NCI-H460 (cell line): ENCODE results near the gene SMYD2. TPM values are rescaled to one million over a fixed set of nuclear protein-coding genes. Genes with fewer than 3 reads are reported as not detected.

Experiments
- DNase-seq: peaks from one replicate; pipeline ENCODE4 v3.0.0-alpha.2; 2016; ENCODE audit warnings: low read depth; ENCODE audit errors: extremely low read depth
- total RNA-seq: library from RNA; depleted of rRNA; stranded (reverse); fragments of >200 nt; shearing (Covaris generic); gene quantifications from 2 replicates; pipeline ENCODE4 v1.2.3, GENCODE V29; 2014

The SMYD2 gene
- total RNA-seq, 1 experiment from 2014 or later = 52.8 TPM

- no peak for DNase-seq
These were observed 19.3 kb downstream of the SMYD2 start for GRCh38 chr1:214300149-214300780.

DNA sequence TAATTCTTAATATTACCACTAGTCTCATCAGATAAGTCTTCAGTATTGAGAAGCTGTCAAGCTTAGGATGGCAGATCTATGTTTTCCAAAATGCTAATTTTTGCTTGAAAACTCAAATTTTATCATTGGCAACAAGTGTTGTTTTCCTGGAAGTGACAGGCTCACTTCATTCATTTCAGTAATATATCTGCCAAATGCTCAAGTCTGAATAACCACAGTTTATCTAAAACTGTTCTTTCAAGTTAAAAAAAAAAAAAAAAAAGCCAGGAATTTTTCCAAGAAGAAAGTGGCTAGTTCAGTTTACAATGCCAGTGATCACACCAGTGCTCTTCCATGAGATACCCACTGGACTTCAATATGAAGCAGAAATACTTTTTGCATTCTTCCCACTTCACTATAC, 20.6 kb downstream of the SMYD2 start:
- no peak for DNase-seq

DNA sequence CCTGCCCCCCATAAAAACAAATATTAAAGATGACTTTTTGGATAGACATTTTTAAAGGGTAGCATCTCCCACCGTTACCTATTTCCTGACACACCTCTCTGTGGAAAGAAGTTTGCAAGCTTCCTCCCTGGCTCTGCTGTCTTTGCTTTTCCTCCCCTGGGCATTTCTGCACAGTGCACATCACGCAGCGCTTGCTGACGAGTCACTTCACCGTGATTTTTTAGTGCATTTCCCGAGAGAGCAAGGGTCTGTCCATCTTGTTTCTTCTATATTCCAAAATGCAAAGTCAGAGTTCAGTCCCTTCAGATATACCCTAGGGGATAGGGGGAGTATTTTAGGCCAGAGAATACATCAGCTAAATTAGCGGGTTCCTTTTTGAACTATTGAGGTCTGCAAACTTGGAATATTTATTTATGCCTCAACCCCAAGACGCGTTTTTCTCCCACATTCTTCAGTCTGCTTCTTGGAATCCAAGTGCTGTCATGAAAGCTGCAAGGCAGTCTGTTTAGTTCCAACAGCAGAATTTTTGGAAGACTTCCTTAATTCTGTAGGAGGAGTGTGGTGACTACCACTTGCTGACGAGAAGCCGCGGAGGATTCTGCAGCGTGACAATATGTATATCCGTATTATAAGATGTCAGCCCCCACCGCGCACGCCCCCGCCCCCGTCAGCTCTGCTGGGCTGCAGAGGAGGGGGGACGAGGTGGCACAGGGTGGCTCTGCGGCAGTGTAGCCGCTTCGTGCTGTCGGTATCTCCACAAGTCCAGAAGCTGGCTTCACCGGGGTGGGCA, 22.4 kb downstream of the SMYD2 start:
- DNase-seq = no peak

DNA sequence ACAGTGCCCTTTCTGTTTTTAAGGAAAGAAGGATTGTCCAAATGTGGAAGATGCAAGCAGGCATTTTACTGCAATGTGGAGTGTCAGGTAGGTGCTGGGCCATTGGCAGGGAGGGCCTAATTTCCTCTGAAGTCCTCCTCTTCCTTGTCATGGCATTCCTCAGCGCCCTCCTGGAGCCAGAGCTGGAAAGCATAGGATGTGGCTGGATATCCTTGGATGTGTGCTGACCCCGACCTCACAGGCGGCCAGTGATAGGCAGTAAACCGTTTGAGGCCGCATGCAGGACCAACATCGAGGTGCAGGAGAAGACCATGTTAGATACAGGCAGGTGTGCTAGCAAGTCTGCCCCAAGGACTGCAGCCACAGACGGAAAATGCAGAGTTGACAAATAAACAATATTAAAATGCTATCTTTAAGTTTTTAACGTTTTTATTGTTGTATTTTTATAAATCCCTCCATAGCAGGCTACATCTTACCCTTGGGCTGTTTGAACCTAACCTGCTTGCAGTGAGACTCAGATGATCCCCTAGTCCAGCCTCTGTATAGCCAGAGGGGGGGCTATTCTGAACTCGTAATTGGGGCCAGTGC, 24.3 kb downstream of the SMYD2 start:
- no peak for DNase-seq

- DNase-seq = no peak
These were observed 25.3 kb downstream of the SMYD2 start for GRCh38 chr1:214306269-214306668.

DNA sequence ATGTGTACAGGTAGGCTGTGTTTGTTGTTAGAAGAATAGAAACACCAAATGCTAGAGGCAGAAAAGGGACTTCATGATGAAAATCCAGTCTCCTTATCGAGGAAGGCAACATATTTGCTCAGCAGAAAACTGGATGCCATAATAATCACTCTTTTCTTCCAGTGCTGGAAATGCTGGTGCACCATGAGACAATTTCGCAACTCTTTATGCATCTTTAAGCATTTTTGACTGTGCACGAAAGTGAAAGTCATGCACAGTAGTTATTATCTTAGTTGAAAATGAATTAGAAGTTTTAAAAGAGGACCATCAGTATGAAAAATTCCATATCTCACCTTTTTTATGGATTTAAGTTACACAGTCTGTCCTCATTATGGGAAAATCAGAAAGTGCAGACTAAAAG, 29.1 kb downstream of the SMYD2 start:
- no peak for DNase-seq

- no peak for DNase-seq
These were observed 30.1 kb downstream of the SMYD2 start for GRCh38 chr1:214310777-214311690.

GRCh38 chr1:214312530-214313051, 31.6 kb downstream of the SMYD2 start:
- DNase-seq = no peak

GRCh38 chr1:214314178-214314843, 33.4 kb downstream of the SMYD2 start:
- no peak for DNase-seq

- DNase-seq = no peak
These were observed 35.6 kb downstream of the SMYD2 start for GRCh38 chr1:214316593-214316992.

DNA sequence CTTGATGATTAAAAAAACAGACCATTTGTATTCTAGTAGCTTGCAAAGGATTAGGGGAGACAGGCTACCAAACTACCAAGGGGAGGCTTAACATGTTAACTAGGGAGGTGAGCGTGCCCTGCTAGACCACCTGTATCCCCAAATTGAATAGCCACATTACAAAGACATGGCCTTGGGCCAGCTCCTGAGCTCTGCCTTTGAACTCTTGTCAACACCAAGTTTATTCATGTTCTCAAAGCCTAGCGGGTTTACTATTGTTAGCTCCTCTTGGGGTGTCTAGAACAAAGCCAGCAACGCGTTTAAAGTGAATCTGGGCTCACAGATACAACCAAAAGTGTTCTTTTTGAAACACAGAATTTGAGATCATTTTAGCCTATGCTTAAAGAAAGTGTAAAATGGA, 36.3 kb downstream of the SMYD2 start:
- no peak for DNase-seq

DNA sequence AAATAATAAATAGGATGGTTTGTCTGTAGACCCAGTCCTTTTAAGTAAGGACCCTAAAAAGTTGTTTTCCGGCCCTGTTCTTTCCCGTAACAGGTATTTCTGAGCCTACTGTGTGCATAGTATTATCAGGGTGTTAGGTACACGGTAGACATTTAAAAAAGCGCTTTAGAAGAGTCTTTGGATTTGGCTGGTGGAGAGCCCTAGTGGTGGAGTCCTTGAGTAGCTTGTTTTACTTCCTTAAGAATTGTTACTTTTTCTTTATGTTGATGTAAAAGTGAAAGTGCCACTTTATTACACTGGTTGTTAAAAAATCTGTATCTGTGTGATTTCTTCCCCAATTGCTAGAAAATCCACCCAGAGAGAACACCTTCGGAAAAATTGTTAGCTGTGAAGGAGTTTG, 36.8 kb downstream of the SMYD2 start:
- DNase-seq = no peak

- DNase-seq = no peak
These were observed 37.4 kb downstream of the SMYD2 start for GRCh38 chr1:214318356-214318755.

- no peak for DNase-seq
These were observed 38.2 kb downstream of the SMYD2 start for GRCh38 chr1:214318956-214319736.

GRCh38 chr1:214319938-214320337, 39.0 kb downstream of the SMYD2 start:
- no peak for DNase-seq

DNA sequence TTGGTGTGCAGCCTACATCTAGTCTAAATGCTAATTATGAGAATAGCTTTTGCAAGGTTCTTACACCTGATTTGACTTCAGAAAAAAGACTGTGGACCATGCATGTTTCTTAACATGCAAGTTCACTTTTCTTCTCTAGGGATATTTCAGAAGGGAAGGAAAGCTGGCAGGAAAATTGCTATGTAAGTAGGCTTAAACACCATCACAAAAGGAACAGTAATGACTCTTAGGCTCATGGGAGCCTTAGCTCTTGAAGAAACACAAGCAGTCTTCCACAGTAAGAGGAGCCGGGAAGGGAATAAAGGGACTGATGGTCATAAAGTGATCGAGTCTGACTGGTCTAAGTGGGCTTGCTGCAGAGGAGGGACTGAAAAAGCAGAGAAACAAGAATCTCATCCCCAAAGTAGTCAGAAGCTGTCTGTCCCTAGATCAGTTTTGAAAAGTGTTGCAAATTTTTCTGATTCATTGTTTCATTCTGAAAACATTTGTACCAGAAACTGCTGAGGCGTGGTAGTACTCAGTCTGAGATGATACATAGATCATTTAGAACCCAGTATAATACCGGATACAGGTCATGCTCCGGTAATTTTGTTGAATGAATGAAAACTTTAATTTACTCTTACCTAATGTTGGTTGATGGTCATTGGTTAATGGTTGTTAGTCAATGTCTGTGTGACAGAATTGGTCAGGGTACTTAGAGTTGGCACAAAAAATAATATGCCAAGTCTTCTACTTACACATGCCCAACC, 40.9 kb downstream of the SMYD2 start:
- no peak for DNase-seq

DNA sequence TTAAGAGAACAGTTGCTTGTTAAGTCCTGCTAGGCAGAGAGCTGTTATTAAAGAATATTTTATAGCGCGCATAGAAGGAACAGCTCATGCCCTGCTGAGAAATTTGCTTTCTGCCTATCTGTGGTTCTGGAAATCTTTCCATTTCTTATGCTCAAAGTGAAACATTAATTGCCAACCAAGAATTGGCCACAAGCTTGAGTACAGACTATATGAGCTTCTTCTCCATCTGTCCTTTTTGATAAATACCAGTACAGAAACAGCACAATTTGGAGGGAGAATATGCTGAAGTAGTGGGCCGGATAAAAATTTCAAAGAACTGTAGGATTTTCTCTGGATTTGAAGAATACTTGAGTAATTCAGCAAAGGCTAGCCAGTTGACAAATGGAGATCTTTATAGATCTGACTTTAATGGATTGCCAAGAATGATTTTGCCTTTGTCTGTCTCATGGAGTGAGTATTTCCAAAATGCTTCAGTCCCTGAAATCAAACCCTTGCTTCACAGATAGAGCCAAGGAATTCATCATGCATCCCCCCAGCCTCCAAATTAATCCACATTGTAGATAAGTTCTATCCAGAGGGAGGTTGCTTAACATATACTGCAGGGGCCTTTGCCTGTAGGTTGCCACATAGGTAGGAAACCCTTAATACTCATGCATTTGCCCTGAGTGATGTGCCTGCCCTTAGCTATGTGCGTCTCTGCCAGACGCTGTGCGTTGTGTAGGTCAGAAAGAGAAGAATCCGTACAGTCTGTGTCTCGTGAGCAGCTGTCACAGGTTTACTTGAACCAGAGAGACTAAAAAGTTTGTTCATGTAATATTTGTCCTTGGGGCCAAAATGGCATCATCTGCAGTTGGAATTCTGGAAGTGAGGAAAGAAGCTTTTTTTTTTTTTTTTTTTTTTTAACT, 44.2 kb downstream of the SMYD2 start:
- no peak for DNase-seq

GRCh38 chr1:214326406-214326805, 45.4 kb downstream of the SMYD2 start:
- DNase-seq = no peak
